Measurements from ENCODE around the gene FBLN7.

DNA sequence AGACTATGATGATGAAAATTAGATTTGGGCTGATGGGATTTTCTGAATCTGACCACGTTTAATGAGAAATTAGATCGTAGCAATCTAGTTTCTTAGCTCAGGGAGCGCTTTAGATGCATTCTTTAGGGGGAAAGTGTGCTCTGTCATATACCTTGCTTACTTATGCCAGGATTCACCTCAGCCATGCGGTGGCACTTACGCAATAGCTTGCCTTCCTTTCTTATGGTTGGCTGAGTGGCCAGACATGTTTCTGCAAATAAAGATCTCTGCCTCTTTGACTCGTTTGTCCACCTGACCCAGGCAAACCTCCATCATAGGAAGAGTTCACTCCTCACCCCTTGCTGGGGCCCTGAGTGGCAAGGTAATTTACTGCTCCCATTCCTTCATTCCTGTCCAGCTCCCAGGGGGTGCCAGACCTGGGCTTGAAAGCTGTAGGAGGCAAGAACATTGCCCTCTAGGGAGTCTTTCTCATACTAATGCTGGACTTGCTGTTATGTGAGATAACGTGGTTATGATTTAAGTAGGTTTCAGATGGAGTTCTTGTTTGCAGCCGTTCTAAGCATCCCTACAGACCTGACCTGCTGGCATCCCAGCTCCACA is 57.1 kb downstream of the FBLN7 start:
- TF ChIP-seq YY1 (IDR thresholded peaks at IDR 0.05; ENCODE audit: low read depth) = no peak
- TF ChIP-seq MAX (IDR thresholded peaks at IDR 0.05) = no peak
- TF ChIP-seq EP300 (IDR thresholded peaks at IDR 0.05; ENCODE audit: borderline replicate concordance) = no peak
- TF ChIP-seq CREB1 (IDR thresholded peaks at IDR 0.05; ENCODE audit: low read depth) = no peak
- TF ChIP-seq USF1 (IDR thresholded peaks at IDR 0.05) = no peak
- TF ChIP-seq, protein P1, sequence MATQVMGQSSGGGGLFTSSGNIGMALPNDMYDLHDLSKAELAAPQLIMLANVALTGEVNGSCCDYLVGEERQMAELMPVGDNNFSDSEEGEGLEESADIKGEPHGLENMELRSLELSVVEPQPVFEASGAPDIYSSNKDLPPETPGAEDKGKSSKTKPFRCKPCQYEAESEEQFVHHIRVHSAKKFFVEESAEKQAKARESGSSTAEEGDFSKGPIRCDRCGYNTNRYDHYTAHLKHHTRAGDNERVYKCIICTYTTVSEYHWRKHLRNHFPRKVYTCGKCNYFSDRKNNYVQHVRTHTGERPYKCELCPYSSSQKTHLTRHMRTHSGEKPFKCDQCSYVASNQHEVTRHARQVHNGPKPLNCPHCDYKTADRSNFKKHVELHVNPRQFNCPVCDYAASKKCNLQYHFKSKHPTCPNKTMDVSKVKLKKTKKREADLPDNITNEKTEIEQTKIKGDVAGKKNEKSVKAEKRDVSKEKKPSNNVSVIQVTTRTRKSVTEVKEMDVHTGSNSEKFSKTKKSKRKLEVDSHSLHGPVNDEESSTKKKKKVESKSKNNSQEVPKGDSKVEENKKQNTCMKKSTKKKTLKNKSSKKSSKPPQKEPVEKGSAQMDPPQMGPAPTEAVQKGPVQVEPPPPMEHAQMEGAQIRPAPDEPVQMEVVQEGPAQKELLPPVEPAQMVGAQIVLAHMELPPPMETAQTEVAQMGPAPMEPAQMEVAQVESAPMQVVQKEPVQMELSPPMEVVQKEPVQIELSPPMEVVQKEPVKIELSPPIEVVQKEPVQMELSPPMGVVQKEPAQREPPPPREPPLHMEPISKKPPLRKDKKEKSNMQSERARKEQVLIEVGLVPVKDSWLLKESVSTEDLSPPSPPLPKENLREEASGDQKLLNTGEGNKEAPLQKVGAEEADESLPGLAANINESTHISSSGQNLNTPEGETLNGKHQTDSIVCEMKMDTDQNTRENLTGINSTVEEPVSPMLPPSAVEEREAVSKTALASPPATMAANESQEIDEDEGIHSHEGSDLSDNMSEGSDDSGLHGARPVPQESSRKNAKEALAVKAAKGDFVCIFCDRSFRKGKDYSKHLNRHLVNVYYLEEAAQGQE (IDR thresholded peaks at IDR 0.05; ENCODE audit: low read depth) = no peak
- no peak for TF ChIP-seq TAF1 (IDR thresholded peaks at IDR 0.05; ENCODE audit: low read depth)
- TF ChIP-seq CEBPB (IDR thresholded peaks at IDR 0.05) = peak; percentile 91
- TF ChIP-seq FOXM1 (IDR thresholded peaks at IDR 0.05; ENCODE audit: borderline replicate concordance, low read depth) = no peak
- TF ChIP-seq TEAD4 (IDR thresholded peaks at IDR 0.05) = no peak
- no peak for TF ChIP-seq TCF12 (IDR thresholded peaks at IDR 0.05; ENCODE audit: low read depth)
- TF ChIP-seq RAD21 (IDR thresholded peaks at IDR 0.05; ENCODE audit: low read depth) = no peak
- TF ChIP-seq EGR1 (IDR thresholded peaks at IDR 0.05) = no peak

All from Ishikawa (cell line).